GM18861 (cell line): Measurements from ENCODE around the gene YIPF3.
"Not testable (repeated sequence)": the region's sequence is repeated elsewhere in the genome, so short reads cannot be mapped to it uniquely, and the experiment has no call there.

Experiments
- ATAC-seq: cut with Tn5 transposase; IDR thresholded peaks from one replicate; pipeline ENCODE4 v1.9.1; 2021; ENCODE audit not compliant: unreplicated experiment

Gene YIPF3

GRCh38 chr6:43467265-43467664, 49.5 kb downstream of the YIPF3 start:
- ATAC-seq, result not testable (repeated sequence)

DNA sequence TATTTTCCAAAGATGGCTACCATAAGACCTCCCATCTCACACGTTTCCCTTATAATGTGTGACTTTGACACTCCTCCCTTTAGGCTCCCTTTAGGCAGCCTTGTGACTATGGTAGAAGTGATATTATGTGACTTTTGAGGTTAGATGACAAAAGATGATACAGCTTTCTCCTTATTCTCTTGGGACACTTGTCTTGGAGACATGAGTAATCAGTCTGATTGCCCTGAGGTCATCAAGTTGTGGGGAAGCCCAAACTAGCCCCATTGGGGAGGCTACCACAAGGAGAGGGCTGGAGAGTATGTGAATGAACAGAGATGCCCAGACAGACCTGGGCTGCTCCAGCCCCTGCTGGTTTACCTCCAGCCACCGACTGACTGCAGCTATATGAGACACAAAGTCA, 50.8 kb downstream of the YIPF3 start:
- ATAC-seq, result no peak

- ATAC-seq, result no peak
Measured at GRCh38 chr6:43464337-43464736, 52.4 kb downstream of the YIPF3 start.

- ATAC-seq, result no peak
Measured at GRCh38 chr6:43461936-43462335, 54.8 kb downstream of the YIPF3 start.
